ENCODE data around the gene CD80. TPM values are rescaled to one million over a fixed set of nuclear protein-coding genes. Genes with fewer than 3 reads are reported as not detected.

Gene CD80
- polyA plus RNA-seq, 1 of the 3 experiments (the other 2 are of a cell fraction) = not detected

DNA sequence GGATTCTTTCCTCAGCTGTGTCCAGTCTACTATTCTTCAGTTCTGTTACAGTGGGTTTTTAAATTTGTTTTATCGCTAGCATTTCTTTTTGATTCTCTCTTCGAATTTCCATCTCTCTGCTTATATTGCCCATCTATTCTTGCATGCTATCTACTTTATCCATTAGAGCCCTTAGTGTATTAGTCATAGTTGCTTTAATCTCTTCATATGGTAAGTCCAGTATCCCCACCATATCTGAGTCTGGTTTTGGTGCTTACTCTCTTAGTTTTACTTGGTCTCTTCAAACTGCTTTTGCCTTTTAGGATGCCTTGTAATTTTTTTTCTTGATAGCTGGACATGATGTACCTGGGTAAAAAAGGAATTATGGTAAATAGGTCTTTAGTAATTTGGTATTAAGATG is 52.0 kb downstream of the CD80 start:
- Histone ChIP-seq H4K20me1 (ENCODE audit: insufficient read depth) (no peaks in the 10 kb centered on the region), H3K79me2 (ENCODE audit: insufficient read depth) (peaks cover 57% of the 10 kb centered on the region), H3K9me3 (no peaks in the 10 kb centered on the region), H3K4me3 (ENCODE audit: low read depth in 2 of 2, low read length in 1 of 2) (no peak overlapping the region), H3K4me2 (no peak overlapping the region), H2AFZ (ENCODE audit: low read depth) (no peak overlapping the region), H3F3A (replicated peaks; ENCODE audit: insufficient read depth) (no peaks in the 10 kb centered on the region), H3K4me1 (ENCODE audit: control insufficient read depth in 1 of 2, insufficient read depth in 2 of 2, low read depth in 1 of 2, low read length in 1 of 2) (no peaks in the 10 kb centered on the region; a peak in 1 of 4 replicates), H3K27ac (ENCODE audit: low read depth in 2 of 2, low read length in 1 of 2) (no peak overlapping the region), H3K36me3 (replicated peaks in 1 of 2; ENCODE audit: control insufficient read depth in 1 of 2, insufficient read depth in 2 of 2, low read length in 1 of 2) (peaks cover 65 to 73% of the 10 kb centered on the region in 2 experiments), H3K9me2 (no peaks in the 10 kb centered on the region), H3K9ac (no peak overlapping the region), H3K27me3 (ENCODE audit: insufficient read depth) (no peaks in the 10 kb centered on the region)
- TF ChIP-seq IRF3 (IDR thresholded peaks at IDR 0.05; ENCODE audit: low read depth, low read length) (no peak), FOXM1 (IDR thresholded peaks at IDR 0.05; ENCODE audit: low read depth) (no peak), JUND (IDR thresholded peaks at IDR 0.05) (no peak), GATA2 (CRISPR knock-in tag; IDR thresholded peaks at IDR 0.05) (no peak), POLR2AphosphoS5 (IDR thresholded peaks at IDR 0.05; ENCODE audit: low read depth, low read length) (no peak), RXRA (IDR thresholded peaks at IDR 0.05; ENCODE audit: borderline replicate concordance, low read depth) (no peak), RFX5 (IDR thresholded peaks at IDR 0.05; ENCODE audit: low read length) (no peak), MAX (IDR thresholded peaks at IDR 0.05; ENCODE audit: low read depth) (no peak), NFIC (IDR thresholded peaks at IDR 0.05; ENCODE audit: borderline replicate concordance) (no peak), FOXJ3 (CRISPR knock-in tag; IDR thresholded peaks at IDR 0.05) (no peak), EZH2phosphoT487 (IDR thresholded peaks at IDR 0.05; ENCODE audit: borderline replicate concordance, low read depth) (no peak), CHD2 (IDR thresholded peaks at IDR 0.05; ENCODE audit: low read length, partially characterized antibody) (no peak), SIN3A (IDR thresholded peaks at IDR 0.05; ENCODE audit: borderline replicate concordance, low read depth, low read length) (no peak), TEAD4 (IDR thresholded peaks at IDR 0.05; ENCODE audit: borderline replicate concordance, insufficient read depth) (no peak), EP300 (IDR thresholded peaks at IDR 0.05; ENCODE audit: borderline replicate concordance in 1 of 2, low read depth in 1 of 2, low read length in 1 of 2) (no peak), RCOR1 (IDR thresholded peaks at IDR 0.05; ENCODE audit: low read length) (no peak)
- TF ChIP-seq, protein P1, sequence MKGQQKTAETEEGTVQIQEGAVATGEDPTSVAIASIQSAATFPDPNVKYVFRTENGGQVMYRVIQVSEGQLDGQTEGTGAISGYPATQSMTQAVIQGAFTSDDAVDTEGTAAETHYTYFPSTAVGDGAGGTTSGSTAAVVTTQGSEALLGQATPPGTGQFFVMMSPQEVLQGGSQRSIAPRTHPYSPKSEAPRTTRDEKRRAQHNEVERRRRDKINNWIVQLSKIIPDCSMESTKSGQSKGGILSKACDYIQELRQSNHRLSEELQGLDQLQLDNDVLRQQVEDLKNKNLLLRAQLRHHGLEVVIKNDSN (IDR thresholded peaks at IDR 0.05; ENCODE audit: borderline replicate concordance, low read depth) = no peak
- 92% methylated on average over 2 of the region's 2 CpGs for WGBS (ENCODE audit: low lambda C conversion rate)
- ChIA-PET CTCF (interaction anchor here (1.3 kb wide), 1 partner anchor 174 kb away, joined by 5 read pairs; no protein-coding TSS in a partner anchor), POLR2A (no interaction called here)
- no peak for DNase-seq

- peaks cover 59 to 66% of the 10 kb centered on the region in 2 experiments for H3K36me3 ChIP-seq (replicated peaks in 1 of 2; ENCODE audit: control insufficient read depth in 1 of 2, insufficient read depth in 2 of 2, low read length in 1 of 2)
- no peak overlapping the region for H3K9ac ChIP-seq
- no peak overlapping the region for H3K4me2 ChIP-seq
- no peaks in the 10 kb centered on the region for H3F3A ChIP-seq (replicated peaks; ENCODE audit: insufficient read depth)
- H2AFZ ChIP-seq (ENCODE audit: low read depth) = no peak overlapping the region
- no peaks in the 10 kb centered on the region for H3K9me3 ChIP-seq
- no peak overlapping the region for H3K4me3 ChIP-seq (ENCODE audit: low read depth in 2 of 2, low read length in 1 of 2)
- TF ChIP-seq FOSL2 (IDR thresholded peaks at IDR 0.05; ENCODE audit: borderline replicate concordance, low read depth) (no peak), FOXM1 (IDR thresholded peaks at IDR 0.05; ENCODE audit: low read depth) (no peak), SMC3 (IDR thresholded peaks at IDR 0.05; ENCODE audit: low read depth, low read length) (no peak), EZH2phosphoT487 (IDR thresholded peaks at IDR 0.05; ENCODE audit: borderline replicate concordance, low read depth) (no peak), TAF1 (IDR thresholded peaks at IDR 0.05; ENCODE audit: borderline replicate concordance, low read depth, low read length) (no peak)
- TF ChIP-seq, protein P2, sequence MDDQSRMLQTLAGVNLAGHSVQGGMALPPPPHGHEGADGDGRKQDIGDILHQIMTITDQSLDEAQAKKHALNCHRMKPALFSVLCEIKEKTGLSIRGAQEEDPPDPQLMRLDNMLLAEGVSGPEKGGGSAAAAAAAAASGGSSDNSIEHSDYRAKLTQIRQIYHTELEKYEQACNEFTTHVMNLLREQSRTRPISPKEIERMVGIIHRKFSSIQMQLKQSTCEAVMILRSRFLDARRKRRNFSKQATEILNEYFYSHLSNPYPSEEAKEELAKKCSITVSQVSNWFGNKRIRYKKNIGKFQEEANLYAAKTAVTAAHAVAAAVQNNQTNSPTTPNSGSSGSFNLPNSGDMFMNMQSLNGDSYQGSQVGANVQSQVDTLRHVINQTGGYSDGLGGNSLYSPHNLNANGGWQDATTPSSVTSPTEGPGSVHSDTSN (IDR thresholded peaks at IDR 0.05) = no peak
- 97% methylated on average over 4 of the region's 4 CpGs for WGBS (ENCODE audit: low lambda C conversion rate)
- H3K79me2 ChIP-seq (ENCODE audit: insufficient read depth) = peaks cover 64% of the 10 kb centered on the region
- H3K4me1 ChIP-seq (ENCODE audit: control insufficient read depth in 1 of 2, insufficient read depth in 2 of 2, low read depth in 1 of 2, low read length in 1 of 2) = no peaks in the 10 kb centered on the region; a peak in 2 of 4 replicates
- ChIA-PET CTCF (interaction anchor here (0.8 kb wide), 1 partner anchor 12 kb away, joined by 3 read pairs; no protein-coding TSS in a partner anchor), POLR2A (no interaction called here)
- H3K9me2 ChIP-seq = no peaks in the 10 kb centered on the region
- DNase-seq = no peak
- no peaks in the 10 kb centered on the region for H4K20me1 ChIP-seq (ENCODE audit: insufficient read depth)
- H3K27me3 ChIP-seq (ENCODE audit: insufficient read depth) = no peaks in the 10 kb centered on the region
- H3K27ac ChIP-seq (ENCODE audit: low read depth in 2 of 2, low read length in 1 of 2) = no peak overlapping the region
Observed at GRCh38 chr3:119506631-119507030, 52.8 kb downstream of the CD80 start.

All from SK-N-SH (cell line).